K562 (cell line): Measurements from ENCODE around the gene MTMR10. TPM values are rescaled to one million over a fixed set of nuclear protein-coding genes. Genes with fewer than 3 reads are reported as not detected.

Experiments used
- BHLHE40 ChIP-seq: IDR thresholded peaks from 2 replicates; pipeline ENCODE4 v1.6.1; 2011; ENCODE audit warnings: low read length, improper control_type of control experiment
- DIDO1 ChIP-seq: fragments of 450-650 bp; IDR thresholded peaks from 2 replicates; pipeline ENCODE4 v1.6.1; 2016; ENCODE audit warnings: low read depth, missing biosample characterization, missing genetic modification characterization
- HNRNPL ChIP-seq: fragments of 200-400 bp; formaldehyde crosslinking; IDR thresholded peaks from 2 replicates; pipeline ENCODE4 v1.6.1; 2017; ENCODE audit warnings: low read depth, mild to moderate bottlenecking, low read length
- NCOA1 ChIP-seq: fragments of 450-650 bp; IDR thresholded peaks from 2 replicates; pipeline ENCODE4 v1.6.1; 2016; ENCODE audit warnings: low read depth
- ZNF124 ChIP-seq: sonication (generic); formaldehyde crosslinking; IDR thresholded peaks from 2 replicates; pipeline ENCODE4 v1.8.1; 2022; ENCODE audit warnings: missing genetic modification reagents
- polyA plus RNA-seq, 8 experiments: library from polyadenylated mRNA; depleted of rRNA in 4 of 8; stranded (reverse) in 5 of 8; unstranded in 3 of 8; fragments of >200 nt; fragmentation: Nextera tagmentation in 2 of 8; fragmentation: Illumina TruSeq in 1 of 8; extraction: Ambion mirVana in 2 of 8; extraction: Trizol in 1 of 8; gene quantifications; 2 replicates each; pipeline versions ENCODE4 v1.2.1 to v1.2.3, GENCODE V29; 2011 to 2014; ENCODE audit warnings: inconsistent platforms in 1 of 8, missing spikeins in 1 of 8
- total RNA-seq, 7 experiments: library from RNA; depleted of rRNA in 6 of 7; stranded (reverse); fragments of >200 nt in 6 of 7; fragmentation: Illumina TruSeq in 2 of 7; extraction: Trizol in 2 of 7; gene quantifications; 2 replicates each; pipeline versions ENCODE4 v1.2.1 to v1.2.3, GENCODE V29; 2011 to 2021; ENCODE audit warnings: low replicate concordance in 1 of 7
- TF ChIP-seq, protein P1 (sequence below): fragments of 450-650 bp; IDR thresholded peaks from 2 replicates; pipeline ENCODE4 v1.6.1; 2017; ENCODE audit warnings: antibody characterized with exemption, mild to moderate bottlenecking
- TF ChIP-seq, protein P2 (sequence below): sonication (generic); formaldehyde crosslinking; IDR thresholded peaks from 2 replicates; pipeline ENCODE4 v1.8.0; 2022; ENCODE audit warnings: mild to moderate bottlenecking, missing genetic modification reagents, borderline replicate concordance
- TF ChIP-seq, protein P3 (sequence below), 2 experiments: fragments of 450-650 bp; IDR thresholded peaks; 2 replicates each; pipeline ENCODE4 v1.6.1; 2018; ENCODE audit warnings: mild to moderate bottlenecking in 2 of 2, low read depth in 1 of 2; ENCODE audit not compliant: partially characterized antibody in 2 of 2
- TF ChIP-seq, protein P4 (sequence below): fragments of 250-450 bp; sonication (Bioruptor Pico); IDR thresholded peaks from 2 replicates; pipeline ENCODE4 v1.4.0; 2020; ENCODE audit warnings: mild to moderate bottlenecking, moderate library complexity, borderline replicate concordance

MTMR10 gene
- total and polyA plus RNA-seq, 9 of the 15 experiments (the other 6 are each of a cell fraction or from before 2014, with no cell fraction given), result 1.6 to 6.8 (median 4.8) TPM

DNA sequence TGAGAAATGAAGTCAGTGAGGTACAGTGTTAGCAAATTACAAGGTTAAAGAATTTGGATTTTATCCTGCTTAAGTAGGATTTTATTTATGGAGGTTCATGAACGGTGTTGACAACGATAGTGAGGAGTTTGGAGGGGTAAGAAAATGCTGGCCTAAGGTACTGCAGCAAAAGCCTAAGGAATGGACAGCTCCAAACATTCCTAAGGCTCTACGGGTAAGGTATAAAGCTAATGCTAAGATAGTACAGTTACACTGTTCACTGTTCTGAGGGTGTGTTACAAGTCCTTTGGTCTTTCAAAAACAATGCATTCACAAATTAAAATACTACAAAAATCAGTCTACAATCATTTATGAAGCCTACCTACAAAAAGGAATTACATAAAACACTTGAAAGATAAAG lies 7.3 kb downstream of the MTMR10 start (continued):
- TF ChIP-seq, protein P1, sequence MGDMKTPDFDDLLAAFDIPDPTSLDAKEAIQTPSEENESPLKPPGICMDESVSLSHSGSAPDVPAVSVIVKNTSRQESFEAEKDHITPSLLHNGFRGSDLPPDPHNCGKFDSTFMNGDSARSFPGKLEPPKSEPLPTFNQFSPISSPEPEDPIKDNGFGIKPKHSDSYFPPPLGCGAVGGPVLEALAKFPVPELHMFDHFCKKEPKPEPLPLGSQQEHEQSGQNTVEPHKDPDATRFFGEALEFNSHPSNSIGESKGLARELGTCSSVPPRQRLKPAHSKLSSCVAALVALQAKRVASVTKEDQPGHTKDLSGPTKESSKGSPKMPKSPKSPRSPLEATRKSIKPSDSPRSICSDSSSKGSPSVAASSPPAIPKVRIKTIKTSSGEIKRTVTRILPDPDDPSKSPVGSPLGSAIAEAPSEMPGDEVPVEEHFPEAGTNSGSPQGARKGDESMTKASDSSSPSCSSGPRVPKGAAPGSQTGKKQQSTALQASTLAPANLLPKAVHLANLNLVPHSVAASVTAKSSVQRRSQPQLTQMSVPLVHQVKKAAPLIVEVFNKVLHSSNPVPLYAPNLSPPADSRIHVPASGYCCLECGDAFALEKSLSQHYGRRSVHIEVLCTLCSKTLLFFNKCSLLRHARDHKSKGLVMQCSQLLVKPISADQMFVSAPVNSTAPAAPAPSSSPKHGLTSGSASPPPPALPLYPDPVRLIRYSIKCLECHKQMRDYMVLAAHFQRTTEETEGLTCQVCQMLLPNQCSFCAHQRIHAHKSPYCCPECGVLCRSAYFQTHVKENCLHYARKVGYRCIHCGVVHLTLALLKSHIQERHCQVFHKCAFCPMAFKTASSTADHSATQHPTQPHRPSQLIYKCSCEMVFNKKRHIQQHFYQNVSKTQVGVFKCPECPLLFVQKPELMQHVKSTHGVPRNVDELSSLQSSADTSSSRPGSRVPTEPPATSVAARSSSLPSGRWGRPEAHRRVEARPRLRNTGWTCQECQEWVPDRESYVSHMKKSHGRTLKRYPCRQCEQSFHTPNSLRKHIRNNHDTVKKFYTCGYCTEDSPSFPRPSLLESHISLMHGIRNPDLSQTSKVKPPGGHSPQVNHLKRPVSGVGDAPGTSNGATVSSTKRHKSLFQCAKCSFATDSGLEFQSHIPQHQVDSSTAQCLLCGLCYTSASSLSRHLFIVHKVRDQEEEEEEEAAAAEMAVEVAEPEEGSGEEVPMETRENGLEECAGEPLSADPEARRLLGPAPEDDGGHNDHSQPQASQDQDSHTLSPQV, result no peak
- TF ChIP-seq NCOA1 (no peak), HNRNPL (no peak), ZNF124 (CRISPR knock-in tag) (no peak), DIDO1 (tag) (no peak), BHLHE40 (no peak)
- TF ChIP-seq, protein P2, sequence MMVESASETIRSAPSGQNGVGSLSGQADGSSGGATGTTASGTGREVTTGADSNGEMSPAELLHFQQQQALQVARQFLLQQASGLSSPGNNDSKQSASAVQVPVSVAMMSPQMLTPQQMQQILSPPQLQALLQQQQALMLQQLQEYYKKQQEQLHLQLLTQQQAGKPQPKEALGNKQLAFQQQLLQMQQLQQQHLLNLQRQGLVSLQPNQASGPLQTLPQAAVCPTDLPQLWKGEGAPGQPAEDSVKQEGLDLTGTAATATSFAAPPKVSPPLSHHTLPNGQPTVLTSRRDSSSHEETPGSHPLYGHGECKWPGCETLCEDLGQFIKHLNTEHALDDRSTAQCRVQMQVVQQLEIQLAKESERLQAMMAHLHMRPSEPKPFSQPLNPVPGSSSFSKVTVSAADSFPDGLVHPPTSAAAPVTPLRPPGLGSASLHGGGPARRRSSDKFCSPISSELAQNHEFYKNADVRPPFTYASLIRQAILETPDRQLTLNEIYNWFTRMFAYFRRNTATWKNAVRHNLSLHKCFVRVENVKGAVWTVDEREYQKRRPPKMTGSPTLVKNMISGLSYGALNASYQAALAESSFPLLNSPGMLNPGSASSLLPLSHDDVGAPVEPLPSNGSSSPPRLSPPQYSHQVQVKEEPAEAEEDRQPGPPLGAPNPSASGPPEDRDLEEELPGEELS (CRISPR knock-in tag), result no peak
- TF ChIP-seq, protein P3, sequence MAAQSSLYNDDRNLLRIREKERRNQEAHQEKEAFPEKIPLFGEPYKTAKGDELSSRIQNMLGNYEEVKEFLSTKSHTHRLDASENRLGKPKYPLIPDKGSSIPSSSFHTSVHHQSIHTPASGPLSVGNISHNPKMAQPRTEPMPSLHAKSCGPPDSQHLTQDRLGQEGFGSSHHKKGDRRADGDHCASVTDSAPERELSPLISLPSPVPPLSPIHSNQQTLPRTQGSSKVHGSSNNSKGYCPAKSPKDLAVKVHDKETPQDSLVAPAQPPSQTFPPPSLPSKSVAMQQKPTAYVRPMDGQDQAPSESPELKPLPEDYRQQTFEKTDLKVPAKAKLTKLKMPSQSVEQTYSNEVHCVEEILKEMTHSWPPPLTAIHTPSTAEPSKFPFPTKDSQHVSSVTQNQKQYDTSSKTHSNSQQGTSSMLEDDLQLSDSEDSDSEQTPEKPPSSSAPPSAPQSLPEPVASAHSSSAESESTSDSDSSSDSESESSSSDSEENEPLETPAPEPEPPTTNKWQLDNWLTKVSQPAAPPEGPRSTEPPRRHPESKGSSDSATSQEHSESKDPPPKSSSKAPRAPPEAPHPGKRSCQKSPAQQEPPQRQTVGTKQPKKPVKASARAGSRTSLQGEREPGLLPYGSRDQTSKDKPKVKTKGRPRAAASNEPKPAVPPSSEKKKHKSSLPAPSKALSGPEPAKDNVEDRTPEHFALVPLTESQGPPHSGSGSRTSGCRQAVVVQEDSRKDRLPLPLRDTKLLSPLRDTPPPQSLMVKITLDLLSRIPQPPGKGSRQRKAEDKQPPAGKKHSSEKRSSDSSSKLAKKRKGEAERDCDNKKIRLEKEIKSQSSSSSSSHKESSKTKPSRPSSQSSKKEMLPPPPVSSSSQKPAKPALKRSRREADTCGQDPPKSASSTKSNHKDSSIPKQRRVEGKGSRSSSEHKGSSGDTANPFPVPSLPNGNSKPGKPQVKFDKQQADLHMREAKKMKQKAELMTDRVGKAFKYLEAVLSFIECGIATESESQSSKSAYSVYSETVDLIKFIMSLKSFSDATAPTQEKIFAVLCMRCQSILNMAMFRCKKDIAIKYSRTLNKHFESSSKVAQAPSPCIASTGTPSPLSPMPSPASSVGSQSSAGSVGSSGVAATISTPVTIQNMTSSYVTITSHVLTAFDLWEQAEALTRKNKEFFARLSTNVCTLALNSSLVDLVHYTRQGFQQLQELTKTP (IDR thresholded peaks at IDR 0.05; ENCODE audit: low read depth in 1 of 2, partially characterized antibody in 2 of 2), result no peak
- TF ChIP-seq, protein P4, sequence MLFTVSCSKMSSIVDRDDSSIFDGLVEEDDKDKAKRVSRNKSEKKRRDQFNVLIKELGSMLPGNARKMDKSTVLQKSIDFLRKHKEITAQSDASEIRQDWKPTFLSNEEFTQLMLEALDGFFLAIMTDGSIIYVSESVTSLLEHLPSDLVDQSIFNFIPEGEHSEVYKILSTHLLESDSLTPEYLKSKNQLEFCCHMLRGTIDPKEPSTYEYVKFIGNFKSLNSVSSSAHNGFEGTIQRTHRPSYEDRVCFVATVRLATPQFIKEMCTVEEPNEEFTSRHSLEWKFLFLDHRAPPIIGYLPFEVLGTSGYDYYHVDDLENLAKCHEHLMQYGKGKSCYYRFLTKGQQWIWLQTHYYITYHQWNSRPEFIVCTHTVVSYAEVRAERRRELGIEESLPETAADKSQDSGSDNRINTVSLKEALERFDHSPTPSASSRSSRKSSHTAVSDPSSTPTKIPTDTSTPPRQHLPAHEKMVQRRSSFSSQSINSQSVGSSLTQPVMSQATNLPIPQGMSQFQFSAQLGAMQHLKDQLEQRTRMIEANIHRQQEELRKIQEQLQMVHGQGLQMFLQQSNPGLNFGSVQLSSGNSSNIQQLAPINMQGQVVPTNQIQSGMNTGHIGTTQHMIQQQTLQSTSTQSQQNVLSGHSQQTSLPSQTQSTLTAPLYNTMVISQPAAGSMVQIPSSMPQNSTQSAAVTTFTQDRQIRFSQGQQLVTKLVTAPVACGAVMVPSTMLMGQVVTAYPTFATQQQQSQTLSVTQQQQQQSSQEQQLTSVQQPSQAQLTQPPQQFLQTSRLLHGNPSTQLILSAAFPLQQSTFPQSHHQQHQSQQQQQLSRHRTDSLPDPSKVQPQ (CRISPR knock-in tag), result no peak
